ENCODE results near the gene BRINP3. TPM values are rescaled to one million over a fixed set of nuclear protein-coding genes. Genes with fewer than 3 reads are reported as not detected.
A peak's percentile ranks its signal among the peaks of the same experiment; 100 is the strongest.

The BRINP3 gene
- total and polyA plus RNA-seq, 2 experiments from 2014 or later: not detected

- no peak for TF ChIP-seq ZNF462 (CRISPR knock-in tag; IDR thresholded peaks at IDR 0.05)
- TF ChIP-seq POLR2AphosphoS5 (IDR thresholded peaks at IDR 0.05; ENCODE audit: low read depth): no peak
These were observed 339.0 kb downstream of the BRINP3 start (continued) for GRCh38 chr1:190138702-190139101.

GRCh38 chr1:190138266-190138665, 339.4 kb downstream of the BRINP3 start:
- peak overlapping the region; percentile 70 for H2AFZ ChIP-seq
- H4K20me1 ChIP-seq (replicated peaks; ENCODE audit: insufficient read depth): no peaks in the 10 kb centered on the region
- no peaks in the 10 kb centered on the region for H3K27me3 ChIP-seq (ENCODE audit: insufficient read depth)
- Mint-ChIP-seq H3K9me3 (no peaks in the 10 kb centered on the region), H3K27ac (peak overlapping the region; percentile 37), H3K27me3 (ENCODE audit: insufficient read depth, low read depth, poor library complexity) (peaks cover 3% of the 10 kb centered on the region), H3K36me3 (ENCODE audit: low read depth) (no peaks in the 10 kb centered on the region), H3K4me1 (peaks cover 8% of the 10 kb centered on the region), H3K4me3 (no peak overlapping the region)
- H3K4me3 ChIP-seq: no peak overlapping the region
- DNase-seq (ENCODE audit: low spot score) (no peak), ATAC-seq (no peak)
- no peak overlapping the region for H3K4me2 ChIP-seq
- H3K9me2 ChIP-seq (ENCODE audit: insufficient read depth): no peaks in the 10 kb centered on the region
- H3F3A ChIP-seq (replicated peaks; ENCODE audit: low read depth): no peaks in the 10 kb centered on the region
- H3K36me3 ChIP-seq (ENCODE audit: insufficient read depth): no peaks in the 10 kb centered on the region
- 0 out of 2 replicates have a peak, but pooled peaks cover 3% of the 10 kb centered on the region for H3K4me1 ChIP-seq (ENCODE audit: insufficient read depth)
- no peaks in the 10 kb centered on the region for H3K79me2 ChIP-seq (replicated peaks; ENCODE audit: insufficient read depth)
- no peak overlapping the region for H3K27ac ChIP-seq (ENCODE audit: low read depth)
- no peak for TF ChIP-seq EZH2 (IDR thresholded peaks at IDR 0.05; ENCODE audit: low read depth, unreplicated experiment)
- no peak for TF ChIP-seq ZNF462 (CRISPR knock-in tag; IDR thresholded peaks at IDR 0.05)
- no peak for TF ChIP-seq REST (IDR thresholded peaks at IDR 0.05; ENCODE audit: unreplicated experiment)
